ENCODE measurements around the gene PAK2.
"Not testable (repeated sequence)": the region's sequence is repeated elsewhere in the genome, so short reads cannot be mapped to it uniquely, and the experiment has no call there.

Gene PAK2

GRCh38 chr3:196736670-196737374 is 2.8 kb upstream of the PAK2 start:
- DNase-seq, result no peak

- no peak for DNase-seq
Measured at GRCh38 chr3:196737655-196738054, 2.0 kb upstream of the PAK2 start.

GRCh38 chr3:196740481-196741248 is 1.0 kb downstream of the PAK2 start:
- DNase-seq, result no peak

GRCh38 chr3:196741249-196741889 is 1.7 kb downstream of the PAK2 start:
- DNase-seq, result no peak

- DNase-seq, result not testable (repeated sequence)
Measured at GRCh38 chr3:196743569-196743968, 3.9 kb downstream of the PAK2 start.

- no peak for DNase-seq
Measured at GRCh38 chr3:196749125-196749524, 9.5 kb downstream of the PAK2 start.

- no peak for DNase-seq
Measured at GRCh38 chr3:196753201-196753600, 13.5 kb downstream of the PAK2 start.

GRCh38 chr3:196754091-196754981 is 14.7 kb downstream of the PAK2 start:
- DNase-seq, result no peak

GRCh38 chr3:196756732-196757131 is 17.1 kb downstream of the PAK2 start:
- DNase-seq, result no peak

GRCh38 chr3:196757876-196758739 is 18.5 kb downstream of the PAK2 start:
- DNase-seq, result no peak

GRCh38 chr3:196763179-196763578 is 23.5 kb downstream of the PAK2 start:
- no peak for DNase-seq

- no peak for DNase-seq
Measured at GRCh38 chr3:196765454-196765853, 25.8 kb downstream of the PAK2 start.

- DNase-seq, result no peak
Measured at GRCh38 chr3:196771067-196771466, 31.4 kb downstream of the PAK2 start.

GRCh38 chr3:196772102-196772501 is 32.4 kb downstream of the PAK2 start:
- DNase-seq, result no peak

GRCh38 chr3:196772897-196773296 is 33.2 kb downstream of the PAK2 start:
- DNase-seq, result no peak

GRCh38 chr3:196774191-196774820 is 34.6 kb downstream of the PAK2 start:
- DNase-seq, result no peak

- DNase-seq, result no peak
Measured at GRCh38 chr3:196774848-196775422, 35.3 kb downstream of the PAK2 start.

- no peak for DNase-seq
Measured at GRCh38 chr3:196775938-196776337, 36.3 kb downstream of the PAK2 start.

GRCh38 chr3:196777836-196778235 is 38.2 kb downstream of the PAK2 start:
- DNase-seq, result no peak

- DNase-seq, result no peak
Measured at GRCh38 chr3:196778755-196779154, 39.1 kb downstream of the PAK2 start.

- no peak for DNase-seq
Measured at GRCh38 chr3:196782511-196782910, 42.9 kb downstream of the PAK2 start.
